Measurements from ENCODE around the gene CYTL1. TPM values are rescaled to one million over a fixed set of nuclear protein-coding genes. Genes with fewer than 3 reads are reported as not detected.
"Not testable (repeated sequence)": the region's sequence is repeated elsewhere in the genome, so short reads cannot be mapped to it uniquely, and the experiment has no call there.

Gene CYTL1
- polyA plus RNA-seq, 3 donors, result 8.4 to 8.7 (median 8.5) TPM

GRCh38 chr4:5034206-5034605, 14.9 kb upstream of the CYTL1 start:
- no peak for DNase-seq (ENCODE audit: low read depth in 3 of 3, low spot score in 2 of 3)

GRCh38 chr4:5033281-5033841, 14.1 kb upstream of the CYTL1 start:
- DNase-seq (ENCODE audit: low read depth in 3 of 3, low spot score in 2 of 3), result no peak

- no peak for DNase-seq (ENCODE audit: low read depth in 3 of 3, low spot score in 2 of 3)
Measured at GRCh38 chr4:5032813-5033212, 13.6 kb upstream of the CYTL1 start.

GRCh38 chr4:5030927-5031326, 11.7 kb upstream of the CYTL1 start:
- no peak for DNase-seq (ENCODE audit: low read depth in 3 of 3, low spot score in 2 of 3)

- DNase-seq (ENCODE audit: low read depth in 3 of 3, low spot score in 2 of 3), result no peak
Measured at GRCh38 chr4:5030221-5030620, 11.0 kb upstream of the CYTL1 start.

- DNase-seq (ENCODE audit: low read depth in 3 of 3, low spot score in 2 of 3), result no peak
Measured at GRCh38 chr4:5029447-5029846, 10.2 kb upstream of the CYTL1 start.

GRCh38 chr4:5028480-5028879, 9.2 kb upstream of the CYTL1 start:
- DNase-seq (ENCODE audit: low read depth in 3 of 3, low spot score in 2 of 3), result no peak

- DNase-seq (ENCODE audit: low read depth in 3 of 3, low spot score in 2 of 3), result no peak
Measured at GRCh38 chr4:5027346-5027745, 8.1 kb upstream of the CYTL1 start.

- no peak for DNase-seq (ENCODE audit: low read depth in 3 of 3, low spot score in 2 of 3)
Measured at GRCh38 chr4:5026371-5026770, 7.1 kb upstream of the CYTL1 start.

GRCh38 chr4:5024673-5025072, 5.4 kb upstream of the CYTL1 start:
- no peak for DNase-seq (ENCODE audit: low read depth in 3 of 3, low spot score in 2 of 3)

GRCh38 chr4:5021546-5021945, 2.3 kb upstream of the CYTL1 start:
- DNase-seq (ENCODE audit: low read depth in 3 of 3, low spot score in 2 of 3), result no peak

GRCh38 chr4:5020341-5020740, 1.1 kb upstream of the CYTL1 start:
- no peak for DNase-seq (ENCODE audit: low read depth in 3 of 3, low spot score in 2 of 3)

- DNase-seq (ENCODE audit: low read depth in 3 of 3, low spot score in 2 of 3), result no peak
Measured at GRCh38 chr4:5019796-5020195, 538 bp upstream of the CYTL1 start.

GRCh38 chr4:5018603-5019002, 655 bp downstream of the CYTL1 start:
- no peak for DNase-seq (ENCODE audit: low read depth in 3 of 3, low spot score in 2 of 3)

- no peak for DNase-seq (ENCODE audit: low read depth in 3 of 3, low spot score in 2 of 3)
Measured at GRCh38 chr4:5018096-5018495, 1.2 kb downstream of the CYTL1 start.

GRCh38 chr4:5014007-5014682, 5.1 kb downstream of the CYTL1 start:
- no peak for DNase-seq (ENCODE audit: low read depth in 3 of 3, low spot score in 2 of 3)

- no peak for DNase-seq (ENCODE audit: low read depth in 3 of 3, low spot score in 2 of 3)
Measured at GRCh38 chr4:5012958-5013357, 6.3 kb downstream of the CYTL1 start.

- no peak for DNase-seq (ENCODE audit: low read depth in 3 of 3, low spot score in 2 of 3)
Measured at GRCh38 chr4:5012244-5012898, 6.9 kb downstream of the CYTL1 start.

GRCh38 chr4:5010984-5011383, 8.3 kb downstream of the CYTL1 start:
- no peak for DNase-seq (ENCODE audit: low read depth in 3 of 3, low spot score in 2 of 3)

- no peak for DNase-seq (ENCODE audit: low read depth in 3 of 3, low spot score in 2 of 3)
Measured at GRCh38 chr4:5009796-5010195, 9.5 kb downstream of the CYTL1 start.

- not testable (repeated sequence) for DNase-seq (ENCODE audit: low read depth in 3 of 3, low spot score in 2 of 3)
Measured at GRCh38 chr4:5006932-5007331, 12.3 kb downstream of the CYTL1 start.

GRCh38 chr4:5004496-5004895, 14.8 kb downstream of the CYTL1 start:
- DNase-seq (ENCODE audit: low read depth in 3 of 3, low spot score in 2 of 3), result no peak
